WTC11 (cell line): ENCODE results near the gene ADAM12. TPM values are rescaled to one million over a fixed set of nuclear protein-coding genes. Genes with fewer than 3 reads are reported as not detected.

ENCODE experiments used
- ATAC-seq: fragments of 200-7000 bp; cut with Tn5 transposase; 2 replicates; pipeline ENCODE4 v1.10.0; 2021; ENCODE audit warnings: mild to moderate bottlenecking, moderate library complexity
- CTCF ChIA-PET: fragments of 300-600 bp; sonication (Branson Sonifier 250); formaldehyde crosslinking; loops from one replicate; lab custom pipeline; 2021; ENCODE audit warnings: antibody characterized with exemption; lab: Charles Lee
- POLR2A ChIA-PET: fragments of 350-600 bp; sonication (Branson Sonifier 250); formaldehyde crosslinking; loops from one replicate; lab custom pipeline; 2021; ENCODE audit warnings: antibody characterized with exemption; lab: Charles Lee
- DNase-seq: peaks from one replicate; pipeline ENCODE4 v3.0.0; 2021; ENCODE audit warnings: low spot score
- H3K27ac Mint-ChIP-seq: 2 replicates; pipeline ENCODE4 v1.8.0; 2021; ENCODE audit warnings: mixed read lengths
- H3K27me3 Mint-ChIP-seq: 2 replicates; pipeline ENCODE4 v1.8.0; 2021; ENCODE audit warnings: low read depth, mild to moderate bottlenecking, moderate library complexity, mixed read lengths
- H3K36me3 Mint-ChIP-seq: 2 replicates; pipeline ENCODE4 v1.8.0; 2021; ENCODE audit warnings: mixed read lengths
- H3K4me1 Mint-ChIP-seq: 2 replicates; pipeline ENCODE4 v1.8.0; 2022; ENCODE audit warnings: mixed read lengths
- H3K4me3 Mint-ChIP-seq: 2 replicates; pipeline ENCODE4 v1.8.0; 2021; ENCODE audit warnings: mild to moderate bottlenecking, moderate library complexity, mixed read lengths
- H3K9me3 Mint-ChIP-seq: 2 replicates; pipeline ENCODE4 v1.8.0; 2021; ENCODE audit warnings: mixed read lengths
- E2F1 ChIP-seq: sonication (generic); formaldehyde crosslinking; IDR thresholded peaks from 2 replicates; pipeline ENCODE4 v1.8.0; 2022; ENCODE audit warnings: mild to moderate bottlenecking, missing genetic modification reagents
- E2F5 ChIP-seq: sonication (generic); formaldehyde crosslinking; IDR thresholded peaks from 2 replicates; pipeline ENCODE4 v1.8.1; 2022; ENCODE audit warnings: mild to moderate bottlenecking, moderate library complexity, missing genetic modification reagents
- ETV6 ChIP-seq: sonication (generic); formaldehyde crosslinking; IDR thresholded peaks from 2 replicates; pipeline ENCODE4 v1.8.1; 2022; ENCODE audit warnings: mild to moderate bottlenecking, missing genetic modification reagents
- FOXK1 ChIP-seq: sonication (generic); formaldehyde crosslinking; IDR thresholded peaks from 2 replicates; pipeline ENCODE4 v1.8.0; 2022; ENCODE audit warnings: mild to moderate bottlenecking, moderate library complexity, missing genetic modification reagents
- NFE2L1 ChIP-seq: sonication (generic); formaldehyde crosslinking; IDR thresholded peaks from 2 replicates; pipeline ENCODE4 v1.8.1; 2023; ENCODE audit warnings: missing genetic modification reagents
- OVOL2 ChIP-seq: fragments of 250-450 bp; sonication (Bioruptor Pico); IDR thresholded peaks from 2 replicates; pipeline ENCODE4 v1.9.0; 2021; ENCODE audit warnings: mild to moderate bottlenecking, borderline replicate concordance
- TCF7 ChIP-seq: sonication (generic); formaldehyde crosslinking; IDR thresholded peaks from 2 replicates; pipeline ENCODE4 v1.8.0; 2022; ENCODE audit warnings: mild to moderate bottlenecking, low read depth, missing genetic modification reagents, moderate library complexity
- USF1 ChIP-seq: sonication (generic); formaldehyde crosslinking; IDR thresholded peaks from 2 replicates; pipeline ENCODE4 v1.8.0; 2022; ENCODE audit warnings: mild to moderate bottlenecking, missing genetic modification reagents
- ZNF232 ChIP-seq: sonication (generic); formaldehyde crosslinking; IDR thresholded peaks from 2 replicates; pipeline ENCODE4 v1.8.0; 2022; ENCODE audit warnings: mild to moderate bottlenecking, missing genetic modification reagents
- ZNF263 ChIP-seq: sonication (generic); formaldehyde crosslinking; IDR thresholded peaks from 2 replicates; pipeline ENCODE4 v1.8.1; 2022; ENCODE audit warnings: low read depth, mild to moderate bottlenecking, moderate library complexity, missing genetic modification reagents
- ZNF423 ChIP-seq: fragments of 250-450 bp; sonication (Bioruptor Pico); IDR thresholded peaks from 2 replicates; pipeline ENCODE4 v2.1.2; 2022; ENCODE audit warnings: mild to moderate bottlenecking, moderate library complexity
- total RNA-seq: library from RNA; stranded (reverse); gene quantifications from 3 replicates; pipeline ENCODE4 v1.2.3, GENCODE V29; 2021
- TF ChIP-seq, protein P1 (sequence below): sonication (generic); formaldehyde crosslinking; IDR thresholded peaks from 2 replicates; pipeline ENCODE4 v1.8.1; 2023; ENCODE audit warnings: mild to moderate bottlenecking, missing genetic modification reagents, moderate library complexity
- TF ChIP-seq, protein P2 (sequence below): sonication (generic); formaldehyde crosslinking; IDR thresholded peaks from 2 replicates; pipeline ENCODE4 v1.8.1; 2023; ENCODE audit warnings: mild to moderate bottlenecking, missing genetic modification reagents
- TF ChIP-seq, protein P3 (sequence below): sonication (generic); formaldehyde crosslinking; IDR thresholded peaks from 2 replicates; pipeline ENCODE4 v1.8.1; 2022; ENCODE audit warnings: low read depth, missing genetic modification reagents, borderline replicate concordance

The ADAM12 gene
- total RNA-seq, 1 experiment from 2014 or later = 0.22 TPM

- TF ChIP-seq ZNF423 (no peak), E2F1 (no peak), ETV6 (CRISPR knock-in tag) (no peak)
Observed at GRCh38 chr10:126341491-126341890, 46.8 kb downstream of the ADAM12 start (continued).

DNA sequence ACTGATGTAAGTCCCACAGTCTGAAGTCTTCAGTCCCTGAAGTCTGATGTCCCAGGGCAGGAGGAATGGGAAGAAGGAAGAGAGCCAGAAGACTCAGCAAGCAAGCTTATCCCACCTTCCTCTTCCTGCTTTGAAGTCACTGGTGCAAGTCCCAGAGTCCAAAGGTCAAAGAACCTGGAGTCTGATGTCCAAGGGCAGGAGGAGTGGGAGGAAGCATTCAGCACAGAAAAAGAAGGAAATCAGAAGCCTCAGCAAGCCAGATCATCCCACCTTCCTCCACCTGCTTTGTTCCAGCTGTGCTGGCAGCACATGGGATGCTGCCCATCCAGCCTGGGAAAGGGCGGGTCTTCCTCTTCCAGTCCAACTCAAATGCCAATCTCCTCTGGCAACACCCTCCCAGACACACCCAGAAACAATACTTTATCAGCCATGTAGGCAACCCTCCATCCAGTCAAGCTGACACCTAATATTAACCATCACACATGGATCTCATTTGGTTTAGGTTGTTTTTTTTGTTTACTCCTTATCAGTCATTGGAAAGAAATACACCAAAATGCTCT is 50.9 kb downstream of the ADAM12 start:
- ATAC-seq = no peak
- CTCF ChIA-PET = interaction anchor here (0.7 kb wide), 1 partner anchor 403 kb away, joined by 3 read pairs; no protein-coding TSS in a partner anchor

DNA sequence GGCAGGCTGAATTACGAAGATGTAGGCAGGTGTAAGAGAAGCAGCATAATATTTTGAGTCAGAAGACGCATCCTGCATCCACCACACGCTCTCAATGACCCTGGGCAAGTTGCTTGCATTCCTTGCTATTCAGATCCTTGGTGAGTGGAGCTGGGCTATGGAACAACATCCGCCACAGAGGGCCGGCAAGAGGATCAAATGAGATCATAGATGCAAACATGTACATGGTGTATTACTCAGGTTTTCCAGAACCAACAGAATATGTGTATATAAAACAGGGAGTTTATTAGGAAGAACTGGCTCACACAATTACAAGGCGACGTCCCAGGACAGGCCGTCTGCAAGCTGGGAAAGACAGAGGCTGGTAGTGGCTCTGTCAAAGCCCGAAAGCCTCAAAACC is 51.5 kb downstream of the ADAM12 start:
- no peaks in the 10 kb centered on the region for H3K4me1 Mint-ChIP-seq

More for the DNA sequence above, 50.9 kb downstream of the ADAM12 start:
- no peaks in the 10 kb centered on the region for H3K36me3 Mint-ChIP-seq
- H3K4me3 Mint-ChIP-seq = no peak overlapping the region
- no peaks in the 10 kb centered on the region; the same call in 1 of the 2 replicates for H3K27me3 Mint-ChIP-seq
- H3K4me1 Mint-ChIP-seq = no peaks in the 10 kb centered on the region
- POLR2A ChIA-PET = no interaction called here
- DNase-seq = no peak
- H3K27ac Mint-ChIP-seq = no peak overlapping the region
- TF ChIP-seq FOXK1 (CRISPR knock-in tag) = no peak
- no peak for TF ChIP-seq ZNF232 (CRISPR knock-in tag)
- TF ChIP-seq OVOL2 (CRISPR knock-in tag) = no peak
- TF ChIP-seq, all 79 proteins: peak for 0
- H3K9me3 Mint-ChIP-seq = no peaks in the 10 kb centered on the region

More for the DNA sequence above, 51.5 kb downstream of the ADAM12 start:
- POLR2A ChIA-PET = no interaction called here
- no peak overlapping the region for H3K4me3 Mint-ChIP-seq
- no peak for ATAC-seq
- TF ChIP-seq FOXK1 (CRISPR knock-in tag) (no peak), USF1 (CRISPR knock-in tag) (no peak), ZNF232 (CRISPR knock-in tag) (no peak), ZNF263 (no peak), NFE2L1 (CRISPR knock-in tag) (no peak), E2F5 (CRISPR knock-in tag) (no peak), TCF7 (CRISPR knock-in tag) (no peak)
- TF ChIP-seq, protein P1, sequence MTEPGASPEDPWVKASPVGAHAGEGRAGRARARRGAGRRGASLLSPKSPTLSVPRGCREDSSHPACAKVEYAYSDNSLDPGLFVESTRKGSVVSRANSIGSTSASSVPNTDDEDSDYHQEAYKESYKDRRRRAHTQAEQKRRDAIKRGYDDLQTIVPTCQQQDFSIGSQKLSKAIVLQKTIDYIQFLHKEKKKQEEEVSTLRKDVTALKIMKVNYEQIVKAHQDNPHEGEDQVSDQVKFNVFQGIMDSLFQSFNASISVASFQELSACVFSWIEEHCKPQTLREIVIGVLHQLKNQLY (CRISPR knock-in tag) = no peak
- TF ChIP-seq, protein P2, sequence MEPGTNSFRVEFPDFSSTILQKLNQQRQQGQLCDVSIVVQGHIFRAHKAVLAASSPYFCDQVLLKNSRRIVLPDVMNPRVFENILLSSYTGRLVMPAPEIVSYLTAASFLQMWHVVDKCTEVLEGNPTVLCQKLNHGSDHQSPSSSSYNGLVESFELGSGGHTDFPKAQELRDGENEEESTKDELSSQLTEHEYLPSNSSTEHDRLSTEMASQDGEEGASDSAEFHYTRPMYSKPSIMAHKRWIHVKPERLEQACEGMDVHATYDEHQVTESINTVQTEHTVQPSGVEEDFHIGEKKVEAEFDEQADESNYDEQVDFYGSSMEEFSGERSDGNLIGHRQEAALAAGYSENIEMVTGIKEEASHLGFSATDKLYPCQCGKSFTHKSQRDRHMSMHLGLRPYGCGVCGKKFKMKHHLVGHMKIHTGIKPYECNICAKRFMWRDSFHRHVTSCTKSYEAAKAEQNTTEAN (CRISPR knock-in tag) = no peak
- TF ChIP-seq, protein P3, sequence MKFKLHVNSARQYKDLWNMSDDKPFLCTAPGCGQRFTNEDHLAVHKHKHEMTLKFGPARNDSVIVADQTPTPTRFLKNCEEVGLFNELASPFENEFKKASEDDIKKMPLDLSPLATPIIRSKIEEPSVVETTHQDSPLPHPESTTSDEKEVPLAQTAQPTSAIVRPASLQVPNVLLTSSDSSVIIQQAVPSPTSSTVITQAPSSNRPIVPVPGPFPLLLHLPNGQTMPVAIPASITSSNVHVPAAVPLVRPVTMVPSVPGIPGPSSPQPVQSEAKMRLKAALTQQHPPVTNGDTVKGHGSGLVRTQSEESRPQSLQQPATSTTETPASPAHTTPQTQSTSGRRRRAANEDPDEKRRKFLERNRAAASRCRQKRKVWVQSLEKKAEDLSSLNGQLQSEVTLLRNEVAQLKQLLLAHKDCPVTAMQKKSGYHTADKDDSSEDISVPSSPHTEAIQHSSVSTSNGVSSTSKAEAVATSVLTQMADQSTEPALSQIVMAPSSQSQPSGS (CRISPR knock-in tag) = no peak
- TF ChIP-seq, all 79 proteins: peak for 0
- no peak overlapping the region for H3K27ac Mint-ChIP-seq
- no peak for DNase-seq
- H3K27me3 Mint-ChIP-seq = no peaks in the 10 kb centered on the region; the same call in 1 of the 2 replicates
- no peaks in the 10 kb centered on the region for H3K9me3 Mint-ChIP-seq
- CTCF ChIA-PET = no interaction called here
- no peaks in the 10 kb centered on the region for H3K36me3 Mint-ChIP-seq
